LHCN-M2 (cell line): ENCODE measurements around the gene VIP. TPM values are rescaled to one million over a fixed set of nuclear protein-coding genes. Genes with fewer than 3 reads are reported as not detected.

Experiments
- DNase-seq: peaks from one replicate; pipeline ENCODE4 v3.0.0-alpha.2; 2012; ENCODE audit warnings: low read depth
- total RNA-seq: library from RNA; depleted of rRNA; stranded (reverse); fragments of >200 nt; gene quantifications from 2 replicates; pipeline ENCODE4 v1.2.3, GENCODE V29; 2014; rRNA removed

VIP gene
- total RNA-seq, 1 experiment from 2014 or later, result 0.06 TPM

- no peak for DNase-seq
These were observed 26.2 kb downstream of the VIP start for GRCh38 chr6:152776833-152777232.

DNA sequence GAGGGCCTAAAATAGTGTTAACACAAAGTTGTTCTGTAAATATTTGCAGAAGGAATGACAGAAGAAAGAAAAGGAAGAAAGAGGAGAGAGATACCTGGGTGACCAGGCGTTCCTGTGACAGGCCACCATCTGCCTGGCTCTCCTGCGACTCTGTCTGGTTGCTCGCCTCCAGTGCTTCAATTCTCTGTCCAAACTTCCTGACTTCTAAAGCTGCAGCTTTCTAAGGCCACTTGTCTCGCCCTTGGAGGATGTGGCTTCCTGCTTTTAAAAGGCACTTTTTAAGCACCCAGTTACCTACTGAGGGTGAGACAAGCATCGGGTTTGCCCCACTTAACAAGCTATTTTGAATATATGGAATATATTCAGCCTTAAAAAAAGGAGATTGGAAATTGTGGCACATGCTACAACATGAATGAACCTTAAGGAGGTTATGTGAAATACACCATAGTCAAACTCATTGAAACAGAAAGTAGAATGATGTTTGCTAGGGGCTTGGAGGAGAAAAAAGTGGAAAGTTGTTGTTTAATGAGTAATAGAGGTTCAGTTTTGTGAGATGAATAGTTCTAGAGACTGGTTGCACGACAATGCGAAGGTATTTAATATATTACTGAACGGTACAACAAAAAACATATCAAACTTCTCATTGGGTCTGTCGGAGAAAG, 32.8 kb downstream of the VIP start:
- no peak for DNase-seq

DNA sequence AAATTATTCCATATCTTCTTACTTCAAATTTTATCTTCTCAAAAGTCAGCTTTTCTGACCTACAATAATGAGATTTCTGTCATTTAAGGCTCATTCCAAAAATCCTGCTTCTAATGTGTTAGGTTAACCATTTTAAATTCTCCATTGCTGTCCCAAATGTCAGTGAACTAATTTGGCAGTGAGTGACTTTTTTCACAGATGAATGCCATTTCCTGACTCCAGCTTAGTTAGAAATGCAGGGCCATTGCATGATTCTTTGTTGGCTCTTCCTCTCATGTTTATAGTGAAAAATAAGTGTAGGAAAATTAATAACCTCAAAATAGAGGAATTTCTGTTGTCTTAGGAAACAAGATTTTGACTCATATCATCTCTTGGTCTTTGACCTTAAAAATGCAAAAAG, 44.1 kb downstream of the VIP start:
- DNase-seq, result no peak

DNA sequence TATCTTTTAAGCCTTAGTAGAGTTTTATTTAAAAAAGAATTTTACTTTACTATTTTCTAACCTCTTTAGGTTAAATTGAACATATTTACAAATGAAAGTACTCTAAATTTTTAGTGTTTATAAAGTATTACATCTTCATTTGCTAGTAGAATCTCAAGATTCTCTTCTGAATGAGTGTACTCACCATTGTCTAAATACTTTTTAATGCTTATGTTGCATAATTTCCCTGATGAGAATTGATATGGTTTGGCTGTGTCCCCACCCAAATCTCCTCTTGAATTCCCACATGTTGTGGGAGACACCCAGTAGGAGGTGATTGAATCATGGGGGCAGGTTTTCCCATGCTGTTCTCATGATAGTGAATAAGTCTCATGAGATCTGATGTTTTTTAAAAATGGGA, 53.6 kb downstream of the VIP start:
- no peak for DNase-seq

Other genes starting within 250 kb of the VIP start
- gene SYNE1, start 113.4 kb upstream of the VIP start, total RNA-seq, result 47.6 and 55.1 TPM in 2 replicates
- 0.19 TPM in 1 of 2 replicates, not detected in the other for gene MYCT1, start 52.9 kb upstream of the VIP start, total RNA-seq
- gene FBXO5, start 232.2 kb downstream of the VIP start, total RNA-seq, result 46.7 and 53.7 TPM in 2 replicates